HEK293 (cell line): Measurements from ENCODE around the gene MYADML2.

ENCODE experiments used
- CTCF ChIA-PET: fragments of 350-600 bp; formaldehyde crosslinking; extraction: SDS; loops from one replicate; lab custom pipeline; 2021; ENCODE audit warnings: antibody characterized with exemption; lab: Yijun Ruan, JAX
- POLR2A ChIA-PET: fragments of 300-600 bp; formaldehyde crosslinking; extraction: SDS; loops from one replicate; lab custom pipeline; 2020; ENCODE audit warnings: antibody characterized with exemption, inconsistent platforms; lab: Yijun Ruan, JAX
- H3K27ac ChIP-seq: fragments of 200-500 bp; sonication (Bioruptor generic); 2 replicates; pipeline ENCODE4 v1.5.1; 2014; ENCODE audit warnings: low read depth, low read length, control low read depth, inconsistent platforms; ENCODE audit errors: extremely low read depth
- H3K36me3 ChIP-seq, 2 experiments: fragments of 200-500 bp in 1 of 2; sonication (Bioruptor generic) in 1 of 2; 1 replicate in 1 of 2; 2 replicates in 1 of 2; pipeline ENCODE4 v1.5.1; 2014 to 2017; ENCODE audit warnings: inconsistent platforms in 2 of 2, low read length in 2 of 2; ENCODE audit not compliant: control insufficient read depth in 2 of 2, insufficient read depth in 1 of 2
- H3K4me1 ChIP-seq: fragments of 200-500 bp; sonication (Bioruptor generic); 2 replicates; pipeline ENCODE4 v1.5.1; 2014; ENCODE audit warnings: mild to moderate bottlenecking, low read length, inconsistent platforms; ENCODE audit not compliant: control insufficient read depth, insufficient read depth
- H3K4me3 ChIP-seq: 2 replicates; pipeline ENCODE4 v1.5.1; 2011; ENCODE audit warnings: low read depth, mild to moderate bottlenecking, control low read depth, low read length, moderate library complexity
- H3K9me3 ChIP-seq: fragments of 200-500 bp; sonication (Bioruptor generic); 2 replicates; pipeline ENCODE4 v1.5.1; 2014; ENCODE audit warnings: low read depth, low read length, inconsistent platforms; ENCODE audit not compliant: control insufficient read depth, insufficient read depth
- GLIS1 ChIP-seq: fragments of 450-650 bp; formaldehyde crosslinking; IDR thresholded peaks from 2 replicates; pipeline ENCODE4 v1.5.1; 2016; ENCODE audit warnings: missing biosample characterization, missing genetic modification characterization
- GLIS2 ChIP-seq: fragments of 450-650 bp; formaldehyde crosslinking; IDR thresholded peaks from 2 replicates; pipeline ENCODE4 v1.5.1; 2016; ENCODE audit warnings: missing biosample characterization, missing genetic modification characterization
- KLF16 ChIP-seq: fragments of 450-650 bp; formaldehyde crosslinking; IDR thresholded peaks from 2 replicates; pipeline ENCODE4 v1.5.1; 2017; ENCODE audit warnings: missing biosample characterization, missing genetic modification characterization
- SCRT1 ChIP-seq: fragments of 450-650 bp; formaldehyde crosslinking; IDR thresholded peaks from 2 replicates; pipeline ENCODE4 v1.5.1; 2016; ENCODE audit warnings: missing biosample characterization, missing genetic modification characterization, borderline replicate concordance
- SCRT2 ChIP-seq: fragments of 450-650 bp; formaldehyde crosslinking; IDR thresholded peaks from 2 replicates; pipeline ENCODE4 v1.5.1; 2016; ENCODE audit warnings: missing biosample characterization, missing genetic modification characterization
- WT1 ChIP-seq: fragments of 450-650 bp; formaldehyde crosslinking; IDR thresholded peaks from 2 replicates; pipeline ENCODE4 v1.5.1; 2016; ENCODE audit warnings: missing biosample characterization, missing genetic modification characterization
- ZIC2 ChIP-seq: fragments of 450-650 bp; formaldehyde crosslinking; IDR thresholded peaks from 2 replicates; pipeline ENCODE4 v1.5.1; 2016; ENCODE audit warnings: missing biosample characterization, missing genetic modification characterization
- ZNF324 ChIP-seq: fragments of 450-650 bp; formaldehyde crosslinking; IDR thresholded peaks from 2 replicates; pipeline ENCODE4 v1.5.1; 2016; ENCODE audit warnings: missing biosample characterization, missing genetic modification characterization
- TF ChIP-seq, protein P1 (sequence below): fragments of 450-650 bp; formaldehyde crosslinking; IDR thresholded peaks from 2 replicates; pipeline ENCODE4 v1.5.1; 2016; ENCODE audit warnings: missing biosample characterization, missing genetic modification characterization, low read depth
- TF ChIP-seq, protein P2 (sequence below): fragments of 450-650 bp; formaldehyde crosslinking; IDR thresholded peaks from 2 replicates; pipeline ENCODE4 v1.5.1; 2016; ENCODE audit warnings: missing biosample characterization, missing genetic modification characterization
- TF ChIP-seq, protein P3 (sequence below): fragments of 450-650 bp; formaldehyde crosslinking; IDR thresholded peaks from 2 replicates; pipeline ENCODE4; 2016; ENCODE audit warnings: missing biosample characterization, missing genetic modification characterization
- TF ChIP-seq, protein P4 (sequence below): fragments of 450-650 bp; formaldehyde crosslinking; IDR thresholded peaks from 2 replicates; pipeline ENCODE4 v1.5.1; 2016; ENCODE audit warnings: missing biosample characterization, missing genetic modification characterization
- TF ChIP-seq, protein P5 (sequence below): fragments of 450-650 bp; formaldehyde crosslinking; IDR thresholded peaks from 2 replicates; pipeline ENCODE4 v1.5.1; 2016; ENCODE audit warnings: missing biosample characterization, missing genetic modification characterization

The MYADML2 gene

DNA sequence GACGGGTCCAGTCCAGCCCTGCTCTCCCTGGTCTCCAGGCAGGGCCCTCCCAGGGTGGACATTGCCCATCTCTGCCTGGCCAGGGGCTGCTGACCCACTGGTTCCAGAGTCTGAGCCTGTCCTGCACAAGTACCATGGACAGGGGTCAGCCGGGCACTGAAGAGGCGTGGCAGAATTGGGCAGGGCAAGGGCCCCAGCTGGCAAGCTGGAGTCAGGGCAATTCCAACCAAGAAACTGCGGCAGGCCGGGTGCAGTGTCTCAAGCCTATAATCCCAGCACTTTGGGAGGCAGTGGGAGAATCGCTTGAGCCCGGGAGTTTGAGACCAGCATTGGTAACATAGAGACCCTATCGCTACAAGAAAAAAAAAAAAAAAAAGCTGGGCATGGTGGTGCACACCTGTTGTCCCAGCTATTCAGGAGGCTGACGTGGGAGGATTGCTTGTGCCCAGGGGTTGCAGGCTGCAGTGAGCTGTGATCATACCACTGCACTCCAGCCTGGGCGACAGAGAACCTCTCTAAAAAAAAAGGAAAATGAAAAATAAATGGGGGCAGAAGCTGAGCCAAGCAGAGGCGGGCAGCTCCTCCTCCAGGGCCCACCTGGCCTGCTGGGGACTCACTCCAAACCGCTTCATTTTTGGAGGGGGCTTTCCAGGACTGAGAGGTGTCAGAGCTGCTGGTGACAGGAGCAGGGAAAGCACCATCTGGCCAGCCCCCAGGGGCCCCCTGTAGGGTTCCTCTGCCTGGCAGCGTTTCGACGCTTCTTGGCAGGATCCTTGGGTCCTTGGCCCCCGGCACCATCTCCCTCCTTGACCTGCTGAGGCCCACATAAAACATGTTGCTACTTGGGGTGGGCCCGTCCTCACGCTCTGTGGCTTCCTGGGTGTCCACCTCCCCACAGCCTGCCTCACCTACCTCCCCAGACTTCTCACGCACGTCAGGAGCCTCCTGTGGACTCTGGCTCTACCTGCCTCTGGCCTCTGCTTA is 16.6 kb downstream of the MYADML2 start:
- H3K4me1 ChIP-seq, result peaks cover 3% of the 10 kb centered on the region; the same call in 1 of the 2 replicates
- H3K27ac ChIP-seq, result no peak overlapping the region
- ChIA-PET CTCF (interaction anchor here (1.0 to 1.1 kb wide), 2 partner anchors 23 to 92 kb away, joined by 4 read pairs; no protein-coding TSS in a partner anchor), POLR2A (interaction anchor here (0.5 to 1.5 kb wide), 8 partner anchors 13 to 372 kb away, joined by 3 to 6 read pairs (median 4); no protein-coding TSS in a partner anchor)
- TF ChIP-seq ZIC2 (peak; percentile 72), SCRT1 (tag by site-specific recombination) (peak; percentile 56; the same call in 1 of the 2 replicates), GLIS1 (tag by site-specific recombination) (peak; percentile 96), ZNF324 (tag by site-specific recombination) (no peak), GLIS2 (peak; percentile 64), WT1 (tag by site-specific recombination) (no peak), KLF16 (no peak), SCRT2 (peak; percentile 57)
- TF ChIP-seq, protein P1, sequence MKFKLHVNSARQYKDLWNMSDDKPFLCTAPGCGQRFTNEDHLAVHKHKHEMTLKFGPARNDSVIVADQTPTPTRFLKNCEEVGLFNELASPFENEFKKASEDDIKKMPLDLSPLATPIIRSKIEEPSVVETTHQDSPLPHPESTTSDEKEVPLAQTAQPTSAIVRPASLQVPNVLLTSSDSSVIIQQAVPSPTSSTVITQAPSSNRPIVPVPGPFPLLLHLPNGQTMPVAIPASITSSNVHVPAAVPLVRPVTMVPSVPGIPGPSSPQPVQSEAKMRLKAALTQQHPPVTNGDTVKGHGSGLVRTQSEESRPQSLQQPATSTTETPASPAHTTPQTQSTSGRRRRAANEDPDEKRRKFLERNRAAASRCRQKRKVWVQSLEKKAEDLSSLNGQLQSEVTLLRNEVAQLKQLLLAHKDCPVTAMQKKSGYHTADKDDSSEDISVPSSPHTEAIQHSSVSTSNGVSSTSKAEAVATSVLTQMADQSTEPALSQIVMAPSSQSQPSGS (tag by site-specific recombination), result no peak
- TF ChIP-seq, protein P2, sequence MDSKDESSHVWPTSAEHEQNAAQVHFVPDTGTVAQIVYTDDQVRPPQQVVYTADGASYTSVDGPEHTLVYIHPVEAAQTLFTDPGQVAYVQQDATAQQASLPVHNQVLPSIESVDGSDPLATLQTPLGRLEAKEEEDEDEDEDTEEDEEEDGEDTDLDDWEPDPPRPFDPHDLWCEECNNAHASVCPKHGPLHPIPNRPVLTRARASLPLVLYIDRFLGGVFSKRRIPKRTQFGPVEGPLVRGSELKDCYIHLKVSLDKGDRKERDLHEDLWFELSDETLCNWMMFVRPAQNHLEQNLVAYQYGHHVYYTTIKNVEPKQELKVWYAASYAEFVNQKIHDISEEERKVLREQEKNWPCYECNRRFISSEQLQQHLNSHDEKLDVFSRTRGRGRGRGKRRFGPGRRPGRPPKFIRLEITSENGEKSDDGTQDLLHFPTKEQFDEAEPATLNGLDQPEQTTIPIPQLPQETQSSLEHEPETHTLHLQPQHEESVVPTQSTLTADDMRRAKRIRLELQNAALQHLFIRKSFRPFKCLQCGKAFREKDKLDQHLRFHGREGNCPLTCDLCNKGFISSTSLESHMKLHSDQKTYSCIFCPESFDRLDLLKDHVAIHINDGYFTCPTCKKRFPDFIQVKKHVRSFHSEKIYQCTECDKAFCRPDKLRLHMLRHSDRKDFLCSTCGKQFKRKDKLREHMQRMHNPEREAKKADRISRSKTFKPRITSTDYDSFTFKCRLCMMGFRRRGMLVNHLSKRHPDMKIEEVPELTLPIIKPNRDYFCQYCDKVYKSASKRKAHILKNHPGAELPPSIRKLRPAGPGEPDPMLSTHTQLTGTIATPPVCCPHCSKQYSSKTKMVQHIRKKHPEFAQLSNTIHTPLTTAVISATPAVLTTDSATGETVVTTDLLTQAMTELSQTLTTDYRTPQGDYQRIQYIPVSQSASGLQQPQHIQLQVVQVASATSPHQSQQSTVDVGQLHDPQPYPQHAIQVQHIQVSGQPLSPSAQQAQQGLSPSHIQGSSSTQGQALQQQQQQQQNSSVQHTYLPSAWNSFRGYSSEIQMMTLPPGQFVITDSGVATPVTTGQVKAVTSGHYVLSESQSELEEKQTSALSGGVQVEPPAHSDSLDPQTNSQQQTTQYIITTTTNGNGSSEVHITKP (tag by site-specific recombination), result peak; percentile 73
- TF ChIP-seq, protein P3, sequence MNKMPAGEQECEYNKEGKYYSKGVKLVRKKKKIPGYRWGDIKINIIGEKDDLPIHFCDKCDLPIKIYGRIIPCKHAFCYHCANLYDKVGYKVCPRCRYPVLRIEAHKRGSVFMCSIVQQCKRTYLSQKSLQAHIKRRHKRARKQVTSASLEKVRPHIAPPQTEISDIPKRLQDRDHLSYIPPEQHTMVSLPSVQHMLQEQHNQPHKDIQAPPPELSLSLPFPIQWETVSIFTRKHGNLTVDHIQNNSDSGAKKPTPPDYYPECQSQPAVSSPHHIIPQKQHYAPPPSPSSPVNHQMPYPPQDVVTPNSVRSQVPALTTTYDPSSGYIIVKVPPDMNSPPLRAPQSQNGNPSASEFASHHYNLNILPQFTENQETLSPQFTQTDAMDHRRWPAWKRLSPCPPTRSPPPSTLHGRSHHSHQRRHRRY (tag by site-specific recombination), result no peak
- TF ChIP-seq, protein P4, sequence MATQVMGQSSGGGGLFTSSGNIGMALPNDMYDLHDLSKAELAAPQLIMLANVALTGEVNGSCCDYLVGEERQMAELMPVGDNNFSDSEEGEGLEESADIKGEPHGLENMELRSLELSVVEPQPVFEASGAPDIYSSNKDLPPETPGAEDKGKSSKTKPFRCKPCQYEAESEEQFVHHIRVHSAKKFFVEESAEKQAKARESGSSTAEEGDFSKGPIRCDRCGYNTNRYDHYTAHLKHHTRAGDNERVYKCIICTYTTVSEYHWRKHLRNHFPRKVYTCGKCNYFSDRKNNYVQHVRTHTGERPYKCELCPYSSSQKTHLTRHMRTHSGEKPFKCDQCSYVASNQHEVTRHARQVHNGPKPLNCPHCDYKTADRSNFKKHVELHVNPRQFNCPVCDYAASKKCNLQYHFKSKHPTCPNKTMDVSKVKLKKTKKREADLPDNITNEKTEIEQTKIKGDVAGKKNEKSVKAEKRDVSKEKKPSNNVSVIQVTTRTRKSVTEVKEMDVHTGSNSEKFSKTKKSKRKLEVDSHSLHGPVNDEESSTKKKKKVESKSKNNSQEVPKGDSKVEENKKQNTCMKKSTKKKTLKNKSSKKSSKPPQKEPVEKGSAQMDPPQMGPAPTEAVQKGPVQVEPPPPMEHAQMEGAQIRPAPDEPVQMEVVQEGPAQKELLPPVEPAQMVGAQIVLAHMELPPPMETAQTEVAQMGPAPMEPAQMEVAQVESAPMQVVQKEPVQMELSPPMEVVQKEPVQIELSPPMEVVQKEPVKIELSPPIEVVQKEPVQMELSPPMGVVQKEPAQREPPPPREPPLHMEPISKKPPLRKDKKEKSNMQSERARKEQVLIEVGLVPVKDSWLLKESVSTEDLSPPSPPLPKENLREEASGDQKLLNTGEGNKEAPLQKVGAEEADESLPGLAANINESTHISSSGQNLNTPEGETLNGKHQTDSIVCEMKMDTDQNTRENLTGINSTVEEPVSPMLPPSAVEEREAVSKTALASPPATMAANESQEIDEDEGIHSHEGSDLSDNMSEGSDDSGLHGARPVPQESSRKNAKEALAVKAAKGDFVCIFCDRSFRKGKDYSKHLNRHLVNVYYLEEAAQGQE (tag by site-specific recombination), result peak; percentile 98
- TF ChIP-seq, protein P5, sequence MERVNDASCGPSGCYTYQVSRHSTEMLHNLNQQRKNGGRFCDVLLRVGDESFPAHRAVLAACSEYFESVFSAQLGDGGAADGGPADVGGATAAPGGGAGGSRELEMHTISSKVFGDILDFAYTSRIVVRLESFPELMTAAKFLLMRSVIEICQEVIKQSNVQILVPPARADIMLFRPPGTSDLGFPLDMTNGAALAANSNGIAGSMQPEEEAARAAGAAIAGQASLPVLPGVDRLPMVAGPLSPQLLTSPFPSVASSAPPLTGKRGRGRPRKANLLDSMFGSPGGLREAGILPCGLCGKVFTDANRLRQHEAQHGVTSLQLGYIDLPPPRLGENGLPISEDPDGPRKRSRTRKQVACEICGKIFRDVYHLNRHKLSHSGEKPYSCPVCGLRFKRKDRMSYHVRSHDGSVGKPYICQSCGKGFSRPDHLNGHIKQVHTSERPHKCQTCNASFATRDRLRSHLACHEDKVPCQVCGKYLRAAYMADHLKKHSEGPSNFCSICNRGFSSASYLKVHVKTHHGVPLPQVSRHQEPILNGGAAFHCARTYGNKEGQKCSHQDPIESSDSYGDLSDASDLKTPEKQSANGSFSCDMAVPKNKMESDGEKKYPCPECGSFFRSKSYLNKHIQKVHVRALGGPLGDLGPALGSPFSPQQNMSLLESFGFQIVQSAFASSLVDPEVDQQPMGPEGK (tag by site-specific recombination), result peak; percentile 36; the same call in 1 of the 2 replicates
- H3K9me3 ChIP-seq, result no peaks in the 10 kb centered on the region
- peaks cover 0 to 13% of the 10 kb centered on the region in 2 experiments; a peak in 1 of 3 replicates for H3K36me3 ChIP-seq
- H3K4me3 ChIP-seq, result no peak overlapping the region
